Sigmoid colon (tissue), 7 donors: ENCODE measurements around the gene ANKMY1. TPM values are rescaled to one million over a fixed set of nuclear protein-coding genes. Genes with fewer than 3 reads are reported as not detected.

Experiments
- DNase-seq: peaks from one replicate; pipeline ENCODE4 v3.0.0-alpha.2; 2019
- H3K27ac ChIP-seq, 4 donors: fragments of 200-600 bp; sonication (generic); one replicate each; pipeline ENCODE4 v1.5.1; 2016 to 2019; ENCODE audit warnings: mild to moderate bottlenecking in 1 of 4
- H3K27me3 ChIP-seq, 3 donors: fragments of 200-600 bp; sonication (generic); one replicate each; pipeline ENCODE4 v1.5.1; 2019; ENCODE audit warnings: mild to moderate bottlenecking in 1 of 3
- H3K36me3 ChIP-seq, 4 donors: fragments of 200-600 bp; sonication (generic); one replicate each; pipeline ENCODE4 v1.5.1; 2016 to 2019
- H3K4me1 ChIP-seq, 4 donors: fragments of 200-600 bp; sonication (generic); one replicate each; pipeline ENCODE4 v1.5.1; 2017 to 2019
- H3K4me3 ChIP-seq, 4 donors: fragments of 200-600 bp; sonication (generic); one replicate each; pipeline ENCODE4 v1.5.1; 2017 to 2019; ENCODE audit warnings: mild to moderate bottlenecking in 2 of 4, moderate library complexity in 1 of 4
- H3K9me3 ChIP-seq, 4 donors: fragments of 200-600 bp in 3 of 4; sonication (generic) in 3 of 4; one replicate each; pipeline versions ENCODE4 v1.5.1 to v1.6.1; 2013 to 2019
- CTCF ChIP-seq, 4 experiments: fragments of 450-650 bp in 3 of 4; fragments of 200-600 bp in 1 of 4; IDR thresholded peaks; one replicate each; pipeline ENCODE4 v1.5.1; 2016 to 2019; ENCODE audit warnings: antibody characterized with exemption in 4 of 4, mild to moderate bottlenecking in 3 of 4, moderate library complexity in 2 of 4
- EP300 ChIP-seq, 4 donors: sonication (generic); formaldehyde crosslinking; IDR thresholded peaks; one replicate each; pipeline ENCODE4 v1.6.1; 2017; ENCODE audit warnings: antibody characterized with exemption in 4 of 4
- POLR2A ChIP-seq, 2 donors: fragments of 450-650 bp; IDR thresholded peaks; one replicate each; pipeline ENCODE4 v1.6.1; 2016; ENCODE audit warnings: antibody characterized with exemption in 2 of 2, mild to moderate bottlenecking in 2 of 2, moderate library complexity in 2 of 2
- POLR2AphosphoS5 ChIP-seq, 4 donors: sonication (generic); formaldehyde crosslinking; IDR thresholded peaks; one replicate each; pipeline ENCODE4 v1.6.1; 2017; ENCODE audit warnings: antibody characterized with exemption in 4 of 4
- WGBS, 2 donors: extraction: QIAGEN DNeasy Blood & Tissue Kit; methylation state at CpG; one replicate each; pipeline ENCODE4 v1.1.7; 2013; 5-methylcytosine and 5-hydroxymethylcytosine counted together
- intact Hi-C: fragments of 100-400 bp; cut with DNase I; formaldehyde crosslinking; loops from one replicate; pipeline ENCODE4 v1.15.1; 2023
- polyA plus RNA-seq, 3 donors: library from polyadenylated mRNA; stranded (reverse); fragments of 200-250 nt; gene quantifications; one replicate each; pipeline ENCODE4 v1.2.3, GENCODE V29; 2013
- total RNA-seq, 4 donors: library from RNA; depleted of rRNA; stranded (reverse); fragments of >200 nt; gene quantifications; one replicate each; pipeline ENCODE4 v1.1.0, GENCODE V29; 2016
- donor health status: healthy with polysubstance abuse.
- donor health status: Bipolar disorder and iron deficiency.
- donor health status: healthy.

The ANKMY1 gene
- total and polyA plus RNA-seq, 7 donors: 3.6 to 14.0 (median 8.9) TPM

- WGBS, 2 donors: 95 to 97% methylated on average over 31 of the region's 31 CpGs
- peaks cover 0 to 4% (median 0%) of the 10 kb centered on the region in 4 donors for H3K4me1 ChIP-seq
- no peak overlapping the region for H3K27ac ChIP-seq
- no peak for TF ChIP-seq POLR2A (IDR thresholded peaks at IDR 0.05)
- no peak for TF ChIP-seq CTCF (IDR thresholded peaks at IDR 0.05)
- DNase-seq: no peak
- peaks cover 0 to 3% (median 0%) of the 10 kb centered on the region in 4 donors for H3K36me3 ChIP-seq
- H3K9me3 ChIP-seq: no peaks in the 10 kb centered on the region
- intact Hi-C loops: no loop called here
- H3K4me3 ChIP-seq: no peak overlapping the region
- no peaks in the 10 kb centered on the region for H3K27me3 ChIP-seq
These were observed 46.3 kb downstream of the ANKMY1 start for GRCh38 chr2:240511351-240512108.

GRCh38 chr2:240510513-240511210, 47.1 kb downstream of the ANKMY1 start:
- WGBS, 2 donors: 93 to 95% methylated on average over 12 of the region's 12 CpGs
- no peak for DNase-seq
- Histone ChIP-seq H3K27ac (no peak overlapping the region), H3K4me1 (peaks cover 0 to 4% (median 0%) of the 10 kb centered on the region in 4 donors), H3K27me3 (no peaks in the 10 kb centered on the region), H3K9me3 (no peaks in the 10 kb centered on the region), H3K36me3 (peaks cover 0 to 3% (median 0%) of the 10 kb centered on the region in 4 donors), H3K4me3 (no peak overlapping the region)
- intact Hi-C loops: no loop called here
- TF ChIP-seq CTCF (IDR thresholded peaks at IDR 0.05) (no peak), EP300 (IDR thresholded peaks at IDR 0.05) (no peak), POLR2A (IDR thresholded peaks at IDR 0.05) (no peak), POLR2AphosphoS5 (IDR thresholded peaks at IDR 0.05) (no peak)

- Histone ChIP-seq H3K27me3 (no peaks in the 10 kb centered on the region), H3K36me3 (peaks cover 0 to 3% (median 0%) of the 10 kb centered on the region in 4 donors), H3K27ac (no peak overlapping the region), H3K9me3 (no peaks in the 10 kb centered on the region), H3K4me1 (peaks cover 0 to 4% (median 0%) of the 10 kb centered on the region in 4 donors), H3K4me3 (no peak overlapping the region)
- TF ChIP-seq CTCF (IDR thresholded peaks at IDR 0.05): no peak
- no peak for TF ChIP-seq POLR2AphosphoS5 (IDR thresholded peaks at IDR 0.05)
- TF ChIP-seq POLR2A (IDR thresholded peaks at IDR 0.05): no peak
- TF ChIP-seq EP300 (IDR thresholded peaks at IDR 0.05): no peak
- intact Hi-C loops: no loop called here
- WGBS, 2 donors: 79 to 81% methylated on average over 12 of the region's 12 CpGs
- no peak for DNase-seq
These were observed 47.9 kb downstream of the ANKMY1 start for GRCh38 chr2:240509667-240510512.

- DNase-seq: no peak
- no peak overlapping the region for H3K27ac ChIP-seq
- no peak overlapping the region for H3K4me3 ChIP-seq
- 97% methylated on average over 7 of the region's 7 CpGs for WGBS, 2 donors
- H3K4me1 ChIP-seq: peaks cover 0 to 2% (median 0%) of the 10 kb centered on the region in 4 donors
- H3K9me3 ChIP-seq: no peaks in the 10 kb centered on the region
- intact Hi-C loops: no loop called here
- peaks cover 0 to 3% (median 0%) of the 10 kb centered on the region in 4 donors for H3K36me3 ChIP-seq
- TF ChIP-seq POLR2A (IDR thresholded peaks at IDR 0.05): no peak
- no peak for TF ChIP-seq POLR2AphosphoS5 (IDR thresholded peaks at IDR 0.05)
- no peak for TF ChIP-seq CTCF (IDR thresholded peaks at IDR 0.05)
- TF ChIP-seq EP300 (IDR thresholded peaks at IDR 0.05): no peak
- no peaks in the 10 kb centered on the region for H3K27me3 ChIP-seq
These were observed 48.8 kb downstream of the ANKMY1 start for GRCh38 chr2:240508832-240509545.
